Measurements from ENCODE around the gene ZNF536.
A peak's percentile ranks its signal among the peaks of the same experiment; 100 is the strongest.

Gene ZNF536

DNA sequence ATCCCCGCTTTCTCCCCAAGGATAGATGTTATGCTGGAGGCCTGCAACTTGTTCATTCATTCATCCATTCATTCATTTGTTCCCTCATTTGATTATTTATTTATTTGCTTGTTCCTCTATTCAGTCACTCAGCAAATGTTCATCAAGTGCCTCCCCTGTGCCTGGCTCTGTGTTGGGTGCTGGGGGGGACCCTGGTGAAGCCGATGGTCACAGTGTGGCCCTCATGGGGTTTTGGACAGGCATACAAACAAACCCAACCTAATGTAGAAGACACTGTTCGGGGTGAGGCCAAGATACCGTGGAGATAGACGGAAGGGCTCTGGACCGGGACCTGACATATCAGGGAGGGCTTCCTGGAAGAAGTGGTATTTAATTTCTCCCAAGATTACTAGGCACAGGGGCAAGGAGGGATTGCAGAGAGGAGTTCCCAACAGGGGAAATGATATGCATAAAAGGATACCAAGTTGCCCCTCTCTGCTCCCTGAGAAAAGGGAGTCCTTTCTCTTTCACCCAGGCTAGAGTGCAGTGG is 58.1 kb downstream of the ZNF536 start:
- no peak overlapping the region for H3K4me2 ChIP-seq
- no peak overlapping the region for H3K4me3 ChIP-seq
- no peak overlapping the region for H3K27ac ChIP-seq
- no peak for TF ChIP-seq Cebpa-rat (IDR thresholded peaks at IDR 0.05)
- H3K9ac ChIP-seq: no peak overlapping the region
- no peaks in the 10 kb centered on the region; a peak in 1 of 22 replicates for H4K20me1 ChIP-seq
- no peaks in the 10 kb centered on the region for H3K4me1 ChIP-seq
- no peaks in the 10 kb centered on the region for H3K27me3 ChIP-seq
- no peaks in the 10 kb centered on the region for H3K36me3 ChIP-seq
- H3K9me3 ChIP-seq (replicated peaks in 1 of 11): no peaks in the 10 kb centered on the region

DNA sequence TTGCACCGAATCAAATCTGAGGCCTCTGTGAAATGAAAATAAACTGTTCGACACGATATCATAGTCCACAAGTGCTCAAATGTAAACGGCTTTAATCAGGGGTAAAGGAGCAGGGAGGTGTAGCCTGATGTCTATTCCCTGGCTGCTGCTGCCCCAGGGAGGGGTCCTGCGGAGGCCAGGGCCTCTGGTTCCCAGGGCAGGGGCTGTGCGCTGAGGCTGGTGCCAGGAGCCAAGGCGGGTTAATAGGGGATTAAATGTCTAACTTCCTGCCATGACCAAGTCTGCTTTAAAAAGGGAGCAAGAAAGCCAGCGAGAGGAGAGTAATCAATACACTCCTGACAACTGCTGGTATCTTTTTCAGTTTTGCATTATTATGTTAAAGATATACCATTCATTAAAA is 59.4 kb downstream of the ZNF536 start:
- Histone ChIP-seq H3K9ac (no peak overlapping the region), H3K27me3 (no peaks in the 10 kb centered on the region), H3K4me1 (no peaks in the 10 kb centered on the region), H3K36me3 (no peaks in the 10 kb centered on the region), H4K20me1 (no peaks in the 10 kb centered on the region; a peak in 1 of 22 replicates), H3K4me2 (peak overlapping the region in 1 of 11 experiments; percentile 10; a peak in 2 of 22 replicates), H3K27ac (no peak overlapping the region), H3K4me3 (no peak overlapping the region), H3K9me3 (replicated peaks in 1 of 11) (no peaks in the 10 kb centered on the region)
- no peak for TF ChIP-seq Cebpa-rat (IDR thresholded peaks at IDR 0.05)

DNA sequence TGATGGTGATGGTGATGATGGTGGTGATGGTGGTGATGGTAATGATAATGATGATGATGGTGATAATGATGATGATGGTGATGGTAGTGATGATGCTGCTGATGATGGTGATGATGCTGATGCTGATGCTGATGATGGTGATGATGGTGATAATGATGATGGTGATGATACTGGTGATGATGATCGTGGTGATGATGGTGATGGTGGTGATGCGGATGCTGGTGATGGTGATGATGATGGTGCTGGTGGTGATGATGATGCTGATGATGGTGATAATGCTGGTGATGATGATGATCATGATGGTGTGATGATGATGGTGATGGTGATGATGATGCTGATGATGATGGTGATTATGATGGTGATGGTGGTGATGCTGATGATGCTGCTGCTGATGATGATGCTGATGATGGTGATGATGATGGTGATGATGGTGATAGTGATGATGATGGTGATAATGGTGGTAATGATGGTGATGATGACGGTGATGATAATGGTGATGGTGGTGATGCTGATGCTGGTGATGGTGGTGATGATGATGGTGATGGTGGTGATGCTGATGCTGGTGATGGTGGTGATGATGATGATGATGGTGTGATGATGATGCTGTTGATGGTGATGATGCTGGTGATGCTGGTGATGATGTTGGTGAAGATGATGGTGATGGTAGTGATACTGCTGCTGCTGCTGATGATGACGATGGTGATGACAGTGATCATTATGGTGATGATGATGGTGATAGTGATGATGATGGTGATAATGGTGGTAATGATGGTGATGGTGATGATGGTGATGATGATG is 62.8 kb downstream of the ZNF536 start:
- Histone ChIP-seq H3K9ac (no peak overlapping the region), H3K4me1 (no peaks in the 10 kb centered on the region), H3K36me3 (no peaks in the 10 kb centered on the region), H3K27ac (no peak overlapping the region), H3K4me2 (no peak overlapping the region), H3K27me3 (no peaks in the 10 kb centered on the region), H3K9me3 (replicated peaks in 1 of 11) (no peaks in the 10 kb centered on the region), H4K20me1 (no peaks in the 10 kb centered on the region), H3K4me3 (no peak overlapping the region)
- TF ChIP-seq Cebpa-rat (IDR thresholded peaks at IDR 0.05): no peak

DNA sequence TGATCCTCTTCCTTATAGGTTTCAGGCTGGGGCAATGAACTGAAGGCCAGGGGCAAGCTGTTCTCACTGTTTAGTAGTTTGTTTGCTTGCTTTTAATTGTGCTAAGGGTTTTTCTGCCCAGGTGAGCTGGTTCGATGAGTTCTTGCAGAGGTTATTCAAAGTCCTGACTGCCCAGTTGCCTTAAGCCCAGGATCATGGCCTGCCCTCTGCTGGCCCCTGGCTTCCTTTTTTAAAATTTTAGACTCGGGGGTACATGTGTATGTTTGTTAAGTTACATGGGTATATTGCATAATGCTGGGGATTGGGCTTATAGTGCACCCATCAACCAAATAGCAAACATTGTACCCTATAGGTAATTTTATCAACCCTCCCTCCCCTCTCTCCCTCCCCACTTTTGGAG is 65.7 kb downstream of the ZNF536 start:
- Histone ChIP-seq H3K4me3 (no peak overlapping the region), H3K27ac (no peak overlapping the region), H4K20me1 (no peaks in the 10 kb centered on the region), H3K4me1 (no peaks in the 10 kb centered on the region), H3K9me3 (replicated peaks in 1 of 11) (no peaks in the 10 kb centered on the region), H3K9ac (no peak overlapping the region), H3K36me3 (no peaks in the 10 kb centered on the region), H3K27me3 (no peaks in the 10 kb centered on the region), H3K4me2 (no peak overlapping the region)
- TF ChIP-seq Cebpa-rat (IDR thresholded peaks at IDR 0.05): no peak

DNA sequence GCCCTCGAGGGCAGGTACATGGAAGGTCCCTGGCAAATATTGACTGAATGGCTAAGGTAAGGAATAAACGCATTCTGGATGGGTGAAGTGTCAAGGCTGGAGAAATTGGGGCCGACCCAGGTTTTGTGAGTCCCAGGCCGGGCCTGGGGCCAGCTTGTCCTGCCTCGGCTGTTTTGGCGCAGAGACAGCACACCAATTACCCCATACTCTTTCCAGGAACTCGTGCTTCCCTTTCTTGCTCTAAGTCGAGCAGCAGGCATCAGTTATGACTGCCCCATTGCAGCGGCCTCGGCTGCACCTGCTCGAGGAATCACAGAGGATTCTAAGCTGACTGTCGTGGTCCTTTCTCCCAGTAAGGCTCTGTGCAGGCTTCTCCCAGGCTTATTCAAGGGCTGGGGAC is 67.1 kb downstream of the ZNF536 start:
- no peak for TF ChIP-seq Cebpa-rat (IDR thresholded peaks at IDR 0.05)
- Histone ChIP-seq H4K20me1 (no peaks in the 10 kb centered on the region), H3K27me3 (no peaks in the 10 kb centered on the region), H3K9ac (no peak overlapping the region), H3K9me3 (replicated peaks in 1 of 11) (peaks cover 0 to 11% (median 10%) of the 10 kb centered on the region in 11 experiments; a peak in 18 of 22 replicates), H3K4me1 (no peaks in the 10 kb centered on the region), H3K27ac (no peak overlapping the region), H3K4me2 (no peak overlapping the region), H3K36me3 (no peaks in the 10 kb centered on the region), H3K4me3 (no peak overlapping the region)

DNA sequence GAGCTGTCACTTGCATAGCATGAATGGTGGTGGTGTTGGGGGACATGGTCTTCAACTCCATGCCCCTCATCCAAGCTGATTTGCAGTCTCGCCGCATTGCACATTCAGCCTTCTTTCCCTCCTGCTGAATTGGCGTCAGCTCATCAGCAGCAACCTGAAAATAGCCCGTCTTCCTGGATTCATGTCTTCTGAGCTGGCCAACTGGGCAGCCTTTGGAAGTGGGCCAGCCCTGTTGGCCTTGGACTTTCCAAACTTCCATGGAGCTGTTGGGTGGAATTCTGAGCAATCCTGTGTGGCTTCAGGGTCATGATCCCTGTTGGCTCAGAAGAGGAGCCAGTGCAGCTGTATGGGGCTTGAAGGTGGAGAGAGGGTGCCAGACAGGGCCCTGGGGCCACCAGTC is 68.8 kb downstream of the ZNF536 start:
- H3K9ac ChIP-seq: no peak overlapping the region
- H3K4me1 ChIP-seq: no peaks in the 10 kb centered on the region
- H4K20me1 ChIP-seq: no peaks in the 10 kb centered on the region
- H3K4me2 ChIP-seq: no peak overlapping the region
- H3K36me3 ChIP-seq: no peaks in the 10 kb centered on the region
- H3K9me3 ChIP-seq (replicated peaks in 1 of 11): peaks cover 4 to 18% (median 15%) of the 10 kb centered on the region in 11 experiments; a peak in 18 of 22 replicates
- H3K27ac ChIP-seq: no peak overlapping the region
- H3K27me3 ChIP-seq: no peaks in the 10 kb centered on the region
- no peak for TF ChIP-seq Cebpa-rat (IDR thresholded peaks at IDR 0.05)
- no peak overlapping the region for H3K4me3 ChIP-seq

DNA sequence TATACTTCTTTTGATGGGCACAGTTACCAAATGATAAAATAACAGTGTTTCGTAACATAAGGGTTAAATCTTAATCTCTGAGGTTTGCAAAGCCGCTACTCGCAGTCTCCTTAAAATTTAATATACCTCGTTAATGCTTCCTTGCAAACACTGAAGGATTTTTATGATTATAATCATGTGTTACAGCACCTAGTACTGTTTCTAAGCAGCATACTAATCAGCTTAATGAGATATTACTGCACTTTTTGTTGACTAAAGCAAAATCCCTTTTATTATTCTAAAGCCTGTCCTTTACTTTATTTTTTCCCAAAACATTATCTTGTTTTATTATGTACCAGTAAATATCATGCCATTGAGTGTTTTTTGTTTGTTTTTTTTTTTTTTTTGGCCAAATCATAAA is 70.5 kb downstream of the ZNF536 start:
- no peak for TF ChIP-seq Cebpa-rat (IDR thresholded peaks at IDR 0.05)
- H3K27ac ChIP-seq: no peak overlapping the region
- H3K9ac ChIP-seq: no peak overlapping the region
- H4K20me1 ChIP-seq: no peaks in the 10 kb centered on the region
- no peaks in the 10 kb centered on the region for H3K27me3 ChIP-seq
- H3K4me2 ChIP-seq: no peak overlapping the region
- H3K4me1 ChIP-seq: no peaks in the 10 kb centered on the region
- peaks cover 4 to 18% (median 15%) of the 10 kb centered on the region in 11 experiments; a peak in 18 of 22 replicates for H3K9me3 ChIP-seq (replicated peaks in 1 of 11)
- no peaks in the 10 kb centered on the region for H3K36me3 ChIP-seq
- no peak overlapping the region for H3K4me3 ChIP-seq

DNA sequence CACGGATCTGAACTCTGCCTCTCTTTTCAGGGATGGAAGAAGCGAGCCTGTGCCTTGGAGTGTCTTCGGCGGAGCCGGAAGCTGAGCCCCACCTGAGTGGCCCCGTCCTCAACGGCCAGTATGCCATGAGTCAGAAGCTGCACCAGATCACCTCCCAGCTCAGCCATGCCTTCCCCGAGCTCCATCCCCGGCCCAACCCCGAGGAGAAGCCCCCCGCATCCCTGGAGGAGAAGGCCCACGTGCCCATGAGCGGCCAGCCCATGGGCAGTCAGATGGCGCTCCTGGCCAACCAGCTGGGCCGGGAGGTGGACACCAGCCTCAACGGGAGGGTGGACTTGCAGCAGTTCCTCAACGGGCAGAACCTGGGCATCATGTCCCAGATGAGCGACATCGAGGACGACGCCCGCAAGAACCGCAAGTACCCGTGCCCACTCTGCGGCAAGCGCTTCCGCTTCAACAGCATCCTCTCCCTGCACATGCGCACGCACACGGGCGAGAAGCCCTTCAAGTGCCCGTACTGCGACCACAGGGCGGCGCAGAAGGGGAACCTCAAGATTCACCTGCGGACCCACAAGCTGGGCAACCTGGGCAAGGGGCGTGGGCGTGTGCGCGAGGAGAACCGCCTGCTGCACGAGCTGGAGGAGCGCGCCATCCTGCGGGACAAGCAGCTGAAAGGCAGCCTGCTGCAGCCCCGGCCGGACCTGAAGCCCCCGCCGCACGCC is 71.5 kb downstream of the ZNF536 start:
- Histone ChIP-seq H3K27me3 (no peaks in the 10 kb centered on the region), H3K4me3 (no peak overlapping the region), H4K20me1 (no peaks in the 10 kb centered on the region), H3K9me3 (replicated peaks in 1 of 11) (peaks cover 4 to 18% (median 15%) of the 10 kb centered on the region in 11 experiments; a peak in 18 of 22 replicates), H3K36me3 (no peaks in the 10 kb centered on the region), H3K27ac (no peak overlapping the region), H3K9ac (no peak overlapping the region), H3K4me1 (peaks cover 0 to 8% (median 5%) of the 10 kb centered on the region in 10 experiments; a peak in 14 of 20 replicates), H3K4me2 (no peak overlapping the region)
- no peak for TF ChIP-seq Cebpa-rat (IDR thresholded peaks at IDR 0.05)

DNA sequence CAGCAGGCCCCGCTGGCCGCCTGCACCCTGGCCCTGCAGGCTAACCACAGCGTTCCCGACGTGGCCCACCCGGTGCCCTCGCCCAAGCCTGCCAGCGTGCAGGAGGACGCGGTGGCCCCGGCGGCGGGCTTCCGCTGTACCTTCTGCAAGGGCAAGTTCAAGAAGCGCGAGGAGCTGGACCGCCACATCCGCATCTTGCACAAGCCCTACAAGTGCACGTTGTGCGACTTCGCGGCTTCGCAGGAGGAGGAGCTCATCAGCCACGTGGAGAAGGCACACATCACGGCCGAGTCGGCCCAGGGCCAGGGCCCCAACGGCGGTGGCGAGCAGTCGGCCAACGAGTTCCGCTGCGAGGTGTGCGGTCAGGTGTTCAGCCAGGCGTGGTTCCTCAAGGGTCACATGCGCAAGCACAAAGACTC is 72.1 kb downstream of the ZNF536 start:
- Histone ChIP-seq H3K9ac (no peak overlapping the region), H3K4me2 (no peak overlapping the region), H3K4me3 (no peak overlapping the region), H3K4me1 (peaks cover 2 to 14% (median 10%) of the 10 kb centered on the region in 10 experiments; a peak in 18 of 20 replicates), H4K20me1 (no peaks in the 10 kb centered on the region), H3K27ac (no peak overlapping the region), H3K36me3 (no peaks in the 10 kb centered on the region), H3K9me3 (replicated peaks in 1 of 11) (peaks cover 4 to 18% (median 15%) of the 10 kb centered on the region in 11 experiments; a peak in 18 of 22 replicates), H3K27me3 (no peaks in the 10 kb centered on the region)
- TF ChIP-seq Cebpa-rat (IDR thresholded peaks at IDR 0.05): no peak

Data from BLaER1 treated with 17β-estradiol and CSF1 and Interleukin-3, amounts not matched to agents 10 nM and 100 nM (cell line).